IMR-90 (cell line): ENCODE results near the gene KRTAP10-5. TPM values are rescaled to one million over a fixed set of nuclear protein-coding genes. Genes with fewer than 3 reads are reported as not detected.

Experiments
- ATAC-seq: fragments of 200-7000 bp; cut with Tn5 transposase; 2 replicates; pipeline ENCODE4 v1.9.1; 2020; ENCODE audit warnings: low read depth, mild to moderate bottlenecking, moderate library complexity
- BruUV-seq: library from RNA; stranded (reverse); fragments of 400-500 nt; replicated peaks from 2 replicates; lab custom pipeline; 2021; lab: Mats Ljungman, UMichigan
- CTCF ChIA-PET: fragments of 300-600 bp; formaldehyde crosslinking; extraction: SDS; loops from one replicate; lab custom pipeline; 2021; ENCODE audit warnings: antibody characterized with exemption; lab: Yijun Ruan, JAX
- POLR2A ChIA-PET: fragments of 300-600 bp; sonication (Branson Sonifier 250); formaldehyde crosslinking; loops from one replicate; lab custom pipeline; 2022; ENCODE audit warnings: antibody characterized with exemption; ENCODE audit not compliant: unreplicated experiment; lab: Charles Lee
- DNase-seq: peaks from one replicate; pipeline ENCODE4 v3.0.0; 2013
- H2AFZ ChIP-seq: replicated peaks from 2 replicates; pipeline ENCODE3; 2013; ENCODE audit warnings: low read length, mild to moderate bottlenecking; ENCODE audit not compliant: poor library complexity
- H2AK5ac ChIP-seq: 2 replicates; pipeline ENCODE4 v1.6.1; 2013; ENCODE audit warnings: low read depth, low read length, inconsistent platforms
- H2AK9ac ChIP-seq: replicated peaks from 2 replicates; pipeline ENCODE3; 2013; ENCODE audit warnings: mild to moderate bottlenecking, low read depth, low read length, moderate library complexity; ENCODE audit not compliant: poor library complexity
- H2BK120ac ChIP-seq: 2 replicates; pipeline ENCODE4 v1.6.1; 2013; ENCODE audit warnings: low read depth, low read length, inconsistent platforms
- H2BK15ac ChIP-seq: 3 replicates; pipeline ENCODE4 v1.6.1; 2013; ENCODE audit warnings: low read depth, low read length, inconsistent platforms
- H2BK20ac ChIP-seq: 2 replicates; pipeline ENCODE4 v1.6.1; 2013; ENCODE audit warnings: low read depth, mild to moderate bottlenecking, inconsistent platforms, low read length, moderate library complexity
- H2BK5ac ChIP-seq: 2 replicates; pipeline ENCODE4 v1.6.1; 2013; ENCODE audit warnings: mild to moderate bottlenecking, low read depth, low read length, inconsistent platforms; ENCODE audit not compliant: poor library complexity, severe bottlenecking
- H3K14ac ChIP-seq: replicated peaks from 2 replicates; pipeline ENCODE4 v1.6.1; 2013; ENCODE audit warnings: low read depth, low read length, inconsistent platforms
- H3K18ac ChIP-seq: 2 replicates; pipeline ENCODE4 v1.6.1; 2013; ENCODE audit warnings: low read depth, low read length, control low read depth
- H3K23ac ChIP-seq: 2 replicates; pipeline ENCODE4 v1.6.1; 2013; ENCODE audit warnings: low read depth, low read length, inconsistent platforms
- H3K27ac ChIP-seq: 2 replicates; pipeline ENCODE4 v1.5.1; 2013; ENCODE audit warnings: mild to moderate bottlenecking, control low read depth, low read length; ENCODE audit not compliant: insufficient read depth
- H3K27me3 ChIP-seq: 2 replicates; pipeline ENCODE4 v1.6.1; 2013; ENCODE audit warnings: low read length; ENCODE audit not compliant: control insufficient read depth, insufficient read depth
- H3K36me3 ChIP-seq: 2 replicates; pipeline ENCODE4 v1.6.1; 2013; ENCODE audit warnings: low read length, mixed read lengths; ENCODE audit not compliant: control insufficient read depth, insufficient read depth
- H3K4ac ChIP-seq: 2 replicates; pipeline ENCODE4 v1.6.1; 2013; ENCODE audit warnings: low read depth, low read length, inconsistent platforms
- H3K4me1 ChIP-seq: 2 replicates; pipeline ENCODE4 v1.6.1; 2013; ENCODE audit warnings: low read length, mixed read lengths; ENCODE audit not compliant: control insufficient read depth, insufficient read depth
- H3K4me2 ChIP-seq: 2 replicates; pipeline ENCODE4 v1.6.1; 2013; ENCODE audit warnings: low read depth, mild to moderate bottlenecking, control low read depth, low read length, moderate library complexity
- H3K4me3 ChIP-seq: 2 replicates; pipeline ENCODE4 v1.5.1; 2013; ENCODE audit warnings: low read depth, mild to moderate bottlenecking, control low read depth, low read length, moderate library complexity; ENCODE audit not compliant: insufficient read depth
- H3K56ac ChIP-seq: 2 replicates; pipeline ENCODE4 v1.6.1; 2013; ENCODE audit warnings: low read length, inconsistent platforms; ENCODE audit not compliant: insufficient read depth; ENCODE audit errors: extremely low read depth
- H3K79me1 ChIP-seq, 2 experiments: 2 replicates each; pipeline ENCODE4 v1.6.1; 2013; ENCODE audit warnings: low read length in 2 of 2, inconsistent platforms in 1 of 2, low read depth in 1 of 2
- H3K9ac ChIP-seq: 2 replicates; pipeline ENCODE4 v1.6.1; 2013; ENCODE audit warnings: low read depth, low read length, control low read depth
- H3K9me1 ChIP-seq: 2 replicates; pipeline ENCODE4 v1.6.1; 2013; ENCODE audit warnings: low read length, inconsistent platforms; ENCODE audit not compliant: insufficient read depth
- H3K9me3 ChIP-seq: 2 replicates; pipeline ENCODE4 v1.6.1; 2013; ENCODE audit warnings: low read length; ENCODE audit not compliant: control insufficient read depth, insufficient read depth
- H4K20me1 ChIP-seq: 2 replicates; pipeline ENCODE4 v1.6.1; 2013; ENCODE audit warnings: low read length, inconsistent platforms; ENCODE audit not compliant: insufficient read depth
- H4K5ac ChIP-seq: 2 replicates; pipeline ENCODE4 v1.6.1; 2013; ENCODE audit warnings: mild to moderate bottlenecking, low read depth, low read length, control low read depth
- H4K8ac ChIP-seq, 2 experiments: 2 replicates each; pipeline ENCODE4 v1.6.1; 2013; ENCODE audit warnings: low read depth in 2 of 2, low read length in 2 of 2, control low read depth in 1 of 2, inconsistent platforms in 1 of 2
- H4K91ac ChIP-seq: 2 replicates; pipeline ENCODE4 v1.6.1; 2013; ENCODE audit warnings: low read depth, low read length, inconsistent platforms; ENCODE audit not compliant: insufficient read depth
- BHLHE40 ChIP-seq: fragments of 150-350 bp; IDR thresholded peaks from 2 replicates; pipeline ENCODE4 v1.6.1; 2016; ENCODE audit warnings: mild to moderate bottlenecking, low read depth, low read length
- CHD1 ChIP-seq: IDR thresholded peaks from 2 replicates; pipeline ENCODE4 v1.6.1; 2012; ENCODE audit warnings: low read depth, low read length, improper control_type of control experiment
- CTCF ChIP-seq: conservative IDR thresholded peaks from 2 replicates; pipeline ENCODE4 v1.5.1; 2012; ENCODE audit warnings: mild to moderate bottlenecking, low read depth, low read length, improper control_type of control experiment
- ELK1 ChIP-seq: fragments of 150-350 bp; IDR thresholded peaks from 2 replicates; pipeline ENCODE4 v1.6.1; 2016; ENCODE audit warnings: low read depth, mild to moderate bottlenecking, low read length, moderate library complexity, borderline replicate concordance
- MAFK ChIP-seq: IDR thresholded peaks from 2 replicates; pipeline ENCODE4 v1.6.1; 2012; ENCODE audit warnings: low read depth, low read length, improper control_type of control experiment
- POLR2A ChIP-seq: IDR thresholded peaks from 2 replicates; pipeline ENCODE4 v1.6.1; 2012; ENCODE audit warnings: mild to moderate bottlenecking, low read depth, low read length
- RAD21 ChIP-seq: IDR thresholded peaks from 2 replicates; pipeline ENCODE4 v1.6.1; 2012; ENCODE audit warnings: low read length, improper control_type of control experiment
- RCOR1 ChIP-seq: IDR thresholded peaks from 2 replicates; pipeline ENCODE4 v1.6.1; 2012; ENCODE audit warnings: mild to moderate bottlenecking, low read length, improper control_type of control experiment; ENCODE audit not compliant: insufficient replicate concordance
- USF2 ChIP-seq: fragments of 150-350 bp; IDR thresholded peaks from 2 replicates; pipeline ENCODE4 v1.6.1; 2017; ENCODE audit warnings: mild to moderate bottlenecking, antibody characterized with exemption, low read length, low read depth
- WGBS, 2 experiments: methylation state at CpG; one replicate each; pipeline versions ENCODE4 v1.1.5 to v1.1.7; 2013; ENCODE audit warnings: missing lambda C conversion rate in 2 of 2; ENCODE audit not compliant: insufficient read length in 1 of 2; ENCODE audit errors: extremely low coverage in 2 of 2; 5-methylcytosine and 5-hydroxymethylcytosine counted together
- dilution Hi-C: fragments of 300-500 bp; cut with HindIII; formaldehyde crosslinking; loops from one replicate; pipeline ENCODE4 v1.14.3; 2018; ENCODE audit warnings: low sequenced_read_pairs; ENCODE audit not compliant: unreplicated experiment
- in situ Hi-C: fragments of 300-500 bp; cut with MboI; formaldehyde crosslinking; loops from 3 replicates; pipeline ENCODE4 v1.14.3; 2019; ENCODE audit warnings: low sequenced_read_pairs, inconsistent platforms, mixed read lengths
- intact Hi-C: fragments of 100-400 bp; cut with micrococcal nuclease; formaldehyde crosslinking; loops from 2 replicates; pipeline ENCODE4 v1.10.0; 2022
- polyA plus RNA-seq, 3 experiments: library from polyadenylated mRNA; depleted of rRNA; stranded (reverse); fragments of >200 nt; gene quantifications; 2 replicates each; pipeline ENCODE4 v1.2.3, GENCODE V29; 2012; ENCODE audit warnings: low replicate concordance in 1 of 3
- total RNA-seq: library from RNA; depleted of rRNA; stranded (reverse); fragments of >200 nt; gene quantifications from 2 replicates; pipeline ENCODE4 v1.2.3, GENCODE V29; 2012

Gene KRTAP10-5
- total and polyA plus RNA-seq, 2 of the 4 experiments (the other 2 are of a cell fraction): not detected

- H3K18ac ChIP-seq: no peak overlapping the region
- no peak overlapping the region for H3K4me3 ChIP-seq
- no peak overlapping the region for H2AK5ac ChIP-seq
- dilution Hi-C loops: no loop called here
- no peak overlapping the region for H2BK15ac ChIP-seq
- H4K91ac ChIP-seq: no peak overlapping the region
- CTCF ChIA-PET: no interaction called here
- no peak overlapping the region for H3K23ac ChIP-seq
- H2BK5ac ChIP-seq: no peak overlapping the region
- H3K79me1 ChIP-seq: no peaks in the 10 kb centered on the region
- no peak overlapping the region for H3K9ac ChIP-seq
- in situ Hi-C loops: no loop called here
- H4K8ac ChIP-seq: no peak overlapping the region
- intact Hi-C loops: no loop called here
- WGBS, 2 experiments: 29% methylated on average over 6 of the region's 14 CpGs; no CpG with 5 or more reads in 1 of the 2 experiments
- no peak for ATAC-seq
- H4K20me1 ChIP-seq: no peaks in the 10 kb centered on the region
- H3K36me3 ChIP-seq: no peaks in the 10 kb centered on the region
- no peak overlapping the region for H3K27ac ChIP-seq
- no TSS peak for BruUV-seq
- H2AFZ ChIP-seq: no peak overlapping the region
- no peak overlapping the region for H3K4ac ChIP-seq
- no peak overlapping the region for H4K5ac ChIP-seq
- H3K4me2 ChIP-seq: no peak overlapping the region
- POLR2A ChIA-PET: interaction anchor here (0.6 kb wide), 1 partner anchor 1204 kb away, joined by 3 read pairs; no protein-coding TSS in a partner anchor
- no peak overlapping the region for H2BK120ac ChIP-seq
- no peak overlapping the region for H3K56ac ChIP-seq
- no peak overlapping the region for H2AK9ac ChIP-seq
- TF ChIP-seq ELK1 (no peak), RAD21 (no peak), POLR2A (no peak), MAFK (no peak), BHLHE40 (no peak), CTCF (no peak), CHD1 (no peak), USF2 (no peak), RCOR1 (no peak)
- H3K9me1 ChIP-seq: no peaks in the 10 kb centered on the region
- no peak for DNase-seq
- H3K14ac ChIP-seq: no peak overlapping the region
- 0 out of 2 replicates have a peak, but pooled peaks cover 2% of the 10 kb centered on the region for H3K27me3 ChIP-seq
- peaks cover 2% of the 10 kb centered on the region for H3K9me3 ChIP-seq
- H3K4me1 ChIP-seq: no peaks in the 10 kb centered on the region
- H2BK20ac ChIP-seq: no peak overlapping the region
Observed at GRCh38 chr21:44539046-44539445, 41.4 kb downstream of the KRTAP10-5 start.
